ENCODE results near the gene RBM12.

- TF ChIP-seq CTCF (IDR thresholded peaks at IDR 0.05): no peak
- no peak for TF ChIP-seq EP300 (IDR thresholded peaks at IDR 0.05)
- no peak for TF ChIP-seq POLR2A (IDR thresholded peaks at IDR 0.05)
Measured at GRCh38 chr20:35695245-35695749, 30.6 kb upstream of the RBM12 start.

Data from tibial nerve (tissue), 4 donors.